Loucy (cell line): Measurements from ENCODE around the gene SEMA4C.

Experiments used
- CTCF ChIP-seq: fragments of 200-600 bp; sonication (generic); conservative IDR thresholded peaks from 2 replicates; pipeline ENCODE4 v1.5.1; 2014; ENCODE audit warnings: mild to moderate bottlenecking, antibody characterized with exemption, low read length
- EZH2phosphoT487 ChIP-seq: fragments of 200-600 bp; IDR thresholded peaks from 2 replicates; pipeline ENCODE4 v1.6.1; 2018; ENCODE audit warnings: antibody characterized with exemption, mild to moderate bottlenecking, moderate library complexity, borderline replicate concordance

GRCh38 chr2:96861074-96861473, 8.8 kb downstream of the SEMA4C start:
- no peak for TF ChIP-seq CTCF
- TF ChIP-seq EZH2phosphoT487 = no peak
